Testis (tissue), 2 donors: Measurements from ENCODE around the gene NFATC2.

ENCODE experiments used
- CTCF ChIP-seq, 3 experiments: fragments of 450-650 bp in 2 of 3; fragments of 200-600 bp in 1 of 3; sonication (generic) in 1 of 3; IDR thresholded peaks; one replicate each; pipeline ENCODE4 v1.5.1; 2016 to 2019; ENCODE audit warnings: antibody characterized with exemption in 3 of 3, mild to moderate bottlenecking in 2 of 3, moderate library complexity in 1 of 3
- POLR2A ChIP-seq: fragments of 450-650 bp; IDR thresholded peaks from one replicate; pipeline ENCODE4 v1.6.1; 2017; ENCODE audit warnings: antibody characterized with exemption, mild to moderate bottlenecking, moderate library complexity

- TF ChIP-seq POLR2A (no peak), CTCF (IDR thresholded peaks at IDR 0.05) (no peak)
These were observed 200.9 kb downstream of the NFATC2 start for GRCh38 chr20:51341581-51341980.
